ENCODE measurements around the gene RABL6.
A peak's percentile ranks its signal among the peaks of the same experiment; 100 is the strongest.
"Not testable (repeated sequence)": the region's sequence is repeated elsewhere in the genome, so short reads cannot be mapped to it uniquely, and the experiment has no call there.

Gene RABL6

DNA sequence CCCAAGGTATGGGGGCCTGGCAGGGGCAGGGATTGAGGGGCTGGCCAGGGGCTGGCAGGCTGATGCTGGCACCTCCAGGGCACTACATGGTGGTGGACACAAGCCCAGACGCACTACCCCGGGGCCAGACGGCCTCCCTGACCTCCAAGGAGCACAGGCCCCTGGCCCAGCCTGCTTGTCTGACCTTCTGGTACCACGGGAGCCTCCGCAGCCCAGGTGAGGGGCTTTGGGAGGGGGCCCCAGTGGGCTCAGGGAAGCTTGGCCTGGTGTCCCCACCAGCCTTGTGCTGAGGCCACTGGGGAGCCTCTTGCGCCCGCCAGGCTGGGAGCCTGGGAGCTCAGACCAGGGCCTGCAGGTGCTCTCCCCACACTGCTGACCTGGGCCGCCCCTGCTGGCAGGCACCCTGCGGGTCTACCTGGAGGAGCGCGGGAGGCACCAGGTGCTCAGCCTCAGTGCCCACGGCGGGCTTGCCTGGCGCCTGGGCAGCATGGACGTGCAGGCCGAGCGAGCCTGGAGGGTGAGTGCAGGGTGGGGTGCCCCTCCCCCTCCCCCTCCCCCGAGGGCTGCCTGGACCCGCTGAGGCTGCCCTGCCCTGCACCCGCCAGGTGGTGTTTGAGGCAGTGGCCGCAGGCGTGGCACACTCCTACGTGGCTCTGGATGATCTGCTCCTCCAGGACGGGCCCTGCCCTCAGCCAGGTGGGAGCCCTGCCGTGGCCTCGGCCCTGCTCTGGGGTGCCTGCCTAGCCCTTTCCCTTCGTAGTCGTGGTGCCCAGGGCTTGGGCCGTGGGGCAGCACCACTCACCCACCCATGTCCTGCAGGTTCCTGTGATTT lies 50.0 kb downstream of the RABL6 start:
- DNase-seq (ENCODE audit: low read depth) = no peak

DNA sequence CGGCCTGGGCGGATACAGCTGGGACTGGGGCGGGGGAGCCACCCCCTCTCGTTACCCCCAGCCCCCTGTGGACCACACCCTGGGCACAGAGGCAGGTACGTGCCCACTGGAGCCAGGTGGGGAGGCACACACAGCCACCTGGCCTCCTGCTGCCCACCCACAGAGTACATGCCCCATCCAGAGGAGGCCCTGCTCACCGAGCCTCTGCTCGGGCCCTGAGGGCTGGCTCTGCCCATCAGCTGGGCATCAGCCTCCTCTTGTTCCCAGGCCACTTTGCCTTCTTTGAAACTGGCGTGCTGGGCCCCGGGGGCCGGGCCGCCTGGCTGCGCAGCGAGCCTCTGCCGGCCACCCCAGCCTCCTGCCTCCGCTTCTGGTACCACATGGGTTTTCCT lies 50.7 kb downstream of the RABL6 start:
- no peak for DNase-seq (ENCODE audit: low read depth)

DNA sequence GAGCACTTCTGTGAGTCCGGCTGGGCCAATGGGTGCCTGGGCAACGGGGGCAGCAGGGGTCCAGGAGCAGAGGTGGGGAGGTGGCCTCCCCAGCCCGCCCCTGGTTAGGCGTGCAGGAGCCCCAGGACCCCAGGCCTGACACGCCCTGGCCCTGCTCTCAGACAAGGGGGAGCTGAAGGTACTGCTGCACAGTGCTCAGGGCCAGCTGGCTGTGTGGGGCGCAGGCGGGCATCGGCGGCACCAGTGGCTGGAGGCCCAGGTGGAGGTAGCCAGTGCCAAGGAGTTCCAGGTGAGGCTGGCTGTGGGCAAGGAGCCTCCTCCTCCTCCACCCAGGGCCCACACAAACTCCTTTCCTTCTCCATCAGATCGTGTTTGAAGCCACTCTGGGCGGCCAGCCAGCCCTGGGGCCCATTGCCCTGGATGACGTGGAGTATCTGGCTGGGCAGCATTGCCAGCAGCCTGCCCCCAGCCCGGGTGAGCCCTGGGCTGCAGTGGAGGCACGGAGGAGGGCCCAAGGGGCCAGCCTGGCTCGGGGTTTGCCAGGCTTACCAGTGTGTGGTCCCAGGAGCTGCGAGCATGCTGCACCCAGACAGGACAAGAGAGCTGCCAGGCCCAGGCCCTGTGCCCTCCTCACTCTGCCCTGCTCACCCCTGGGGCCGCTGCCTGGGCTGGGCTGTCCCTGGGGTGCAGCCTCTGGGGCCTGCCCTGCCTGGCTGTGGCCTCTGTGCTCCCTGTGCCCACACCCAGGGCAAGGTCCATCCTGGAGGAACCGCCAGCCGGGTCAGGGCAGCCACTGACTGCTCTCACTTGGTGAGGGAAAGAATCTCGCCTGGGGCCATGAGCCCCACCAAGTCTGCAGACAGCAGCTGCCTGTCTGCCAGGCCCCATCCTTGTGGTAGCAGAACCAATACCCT lies 51.4 kb downstream of the RABL6 start:
- DNase-seq (ENCODE audit: low read depth) = no peak

DNA sequence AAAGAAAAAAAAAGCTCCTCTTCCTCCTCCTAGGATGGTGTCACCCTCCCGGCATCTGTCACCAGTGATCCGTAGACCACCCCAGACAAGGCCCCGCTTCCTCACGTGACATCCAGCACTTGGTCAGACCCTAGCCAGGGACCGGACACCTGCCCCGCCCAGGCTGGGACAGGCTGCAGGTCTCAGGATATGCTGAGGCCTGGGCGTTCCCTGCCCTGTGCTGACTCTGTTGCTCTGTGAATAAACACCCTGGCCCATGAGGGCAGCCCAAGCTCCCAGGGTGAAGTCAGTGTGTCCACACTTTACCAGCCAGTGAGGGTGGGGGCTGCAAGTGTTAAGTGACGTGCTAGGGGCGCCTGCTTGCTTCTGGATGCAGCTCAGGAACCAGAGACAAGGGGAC lies 52.8 kb downstream of the RABL6 start:
- DNase-seq (ENCODE audit: low read depth) = no peak

DNA sequence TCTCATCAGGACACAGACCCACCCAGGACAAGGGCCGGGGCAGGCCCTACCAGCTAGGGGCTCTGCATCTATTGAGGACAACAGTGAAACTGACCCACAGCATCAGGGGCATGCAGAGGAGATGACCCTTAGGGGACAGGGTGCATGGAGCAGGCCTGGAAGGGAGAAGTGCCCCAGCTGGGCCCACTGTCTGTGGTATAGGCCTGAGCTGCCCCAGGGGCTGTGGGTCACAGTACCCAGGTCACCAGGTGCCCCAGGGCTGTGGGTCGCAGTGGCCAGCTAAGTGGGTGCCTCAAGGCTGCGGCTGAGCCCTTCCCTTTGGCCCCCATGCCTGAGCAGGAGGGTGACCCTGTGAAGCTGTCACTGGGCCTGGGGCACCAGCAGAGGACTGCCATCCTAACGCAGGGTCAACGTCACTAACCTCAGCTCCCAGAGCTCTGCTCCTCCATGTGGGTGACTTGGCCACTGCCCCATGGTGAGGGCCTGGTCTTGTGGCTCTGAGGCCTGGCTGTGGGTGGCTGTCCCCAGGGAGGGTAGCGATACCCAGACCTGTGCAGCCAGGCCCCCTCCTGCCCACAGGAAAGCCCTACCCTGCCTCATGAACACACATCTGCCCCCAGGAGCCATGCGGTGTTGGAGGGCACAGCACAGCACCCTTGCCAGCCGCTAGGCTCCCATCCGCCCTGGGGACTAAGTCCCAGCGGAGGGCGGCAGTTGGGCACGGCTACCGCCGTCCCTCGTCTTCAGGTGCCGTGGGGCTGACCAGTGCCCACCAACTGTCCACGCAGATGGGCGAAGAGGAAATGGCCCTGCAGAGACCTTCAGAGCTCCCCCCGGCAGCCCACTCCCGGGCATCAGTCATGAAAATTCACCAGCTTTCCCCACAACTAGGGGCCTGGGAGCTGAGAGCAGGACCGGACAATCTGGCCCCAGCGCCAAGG lies 53.5 kb downstream of the RABL6 start:
- DNase-seq (ENCODE audit: low read depth) = no peak

DNA sequence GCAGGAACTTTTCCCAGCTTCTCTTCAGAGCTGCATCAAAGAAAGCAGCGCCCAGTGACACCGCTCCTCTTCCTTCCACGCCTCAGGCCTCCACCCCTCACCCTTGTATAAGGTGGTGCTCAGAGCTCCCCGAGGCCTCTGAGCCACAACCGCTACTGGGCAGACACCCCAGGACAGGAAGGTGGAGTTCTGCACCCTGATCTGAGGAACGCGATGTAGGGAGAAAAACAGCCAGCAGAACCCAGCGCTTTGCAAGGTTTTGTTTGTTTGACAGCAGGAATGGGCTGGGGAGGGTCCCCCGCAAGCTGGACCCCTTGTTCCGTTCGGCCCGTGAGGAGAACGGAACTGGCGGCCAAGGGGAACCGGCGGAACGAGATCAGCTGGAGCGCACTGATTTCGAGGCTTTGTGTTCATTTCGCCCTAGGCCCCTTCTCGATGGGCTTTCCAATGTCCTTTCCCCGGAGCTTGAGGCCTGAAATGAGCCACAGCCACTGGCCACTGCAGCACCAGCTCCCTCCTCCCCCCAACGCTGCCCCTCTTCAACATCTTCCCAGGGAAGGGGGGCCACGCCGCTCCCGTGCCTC lies 54.2 kb downstream of the RABL6 start:
- DNase-seq (ENCODE audit: low read depth) = no peak

DNA sequence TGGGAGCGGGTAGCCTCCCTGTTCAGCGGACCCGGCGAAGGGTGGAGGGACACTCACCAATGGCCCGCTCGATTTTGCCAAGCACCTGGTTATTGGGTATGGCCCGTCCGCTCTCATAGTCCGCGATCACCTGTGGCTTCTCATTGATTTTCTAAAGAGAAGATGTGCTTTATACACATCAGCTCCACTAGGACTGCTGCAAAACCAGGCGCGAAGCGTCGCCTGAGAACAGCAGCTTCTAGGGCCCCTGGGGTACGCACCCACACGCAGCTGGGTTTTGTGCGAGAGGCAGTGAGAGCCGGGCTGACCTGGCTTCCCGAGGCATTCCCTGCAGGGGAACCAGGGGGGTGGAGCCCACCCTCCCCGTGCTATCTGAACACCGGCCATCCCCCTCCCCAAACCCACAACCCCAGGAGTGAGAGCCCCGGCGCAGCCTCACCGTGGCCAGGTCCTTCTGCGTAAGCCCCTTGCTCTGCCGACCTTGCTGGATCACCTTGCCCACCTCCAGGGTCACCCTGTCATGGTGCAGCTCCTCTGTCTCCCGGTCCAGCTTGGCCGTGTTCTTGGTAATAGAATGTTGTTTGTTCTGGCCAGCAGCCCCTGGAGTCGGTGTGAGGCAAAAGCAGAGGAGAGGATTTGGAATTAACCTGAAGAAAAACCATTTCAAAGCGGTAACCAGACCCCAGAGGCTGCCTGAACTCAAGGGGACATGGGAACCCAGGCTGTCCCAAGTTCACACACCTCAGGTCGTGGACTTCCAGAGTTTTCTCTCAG lies 55.3 kb downstream of the RABL6 start:
- DNase-seq (ENCODE audit: low read depth) = no peak

DNA sequence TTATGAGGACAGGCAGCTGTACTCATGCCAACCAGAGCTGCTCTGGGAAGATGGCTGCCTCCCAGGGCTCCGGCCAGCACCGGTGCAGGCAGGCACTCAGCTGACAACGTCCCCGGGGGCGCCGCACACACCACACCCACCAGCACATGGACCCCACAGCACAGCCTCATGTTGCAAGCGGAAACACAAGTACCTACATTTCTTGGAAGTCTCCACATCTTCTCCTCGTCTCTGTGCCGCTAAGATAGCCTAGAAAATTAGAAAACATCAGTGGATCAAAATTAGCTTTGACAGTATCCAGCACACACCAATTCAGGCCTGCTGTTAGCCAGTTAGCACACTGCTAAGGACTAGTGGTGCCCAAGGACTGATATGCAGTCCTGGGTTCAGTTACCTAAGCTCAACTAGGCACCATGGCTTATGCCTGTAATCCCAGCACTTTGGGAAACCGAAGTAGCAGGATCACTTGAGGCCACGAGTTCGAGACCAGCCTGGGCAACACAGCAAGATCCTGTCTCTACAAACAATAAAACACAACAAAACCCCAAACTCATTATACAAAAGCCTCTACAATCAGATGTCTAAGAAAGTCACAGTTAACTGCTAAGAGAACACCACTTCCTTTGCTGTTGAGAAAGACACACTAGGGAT lies 56.0 kb downstream of the RABL6 start:
- DNase-seq (ENCODE audit: low read depth) = no peak

DNA sequence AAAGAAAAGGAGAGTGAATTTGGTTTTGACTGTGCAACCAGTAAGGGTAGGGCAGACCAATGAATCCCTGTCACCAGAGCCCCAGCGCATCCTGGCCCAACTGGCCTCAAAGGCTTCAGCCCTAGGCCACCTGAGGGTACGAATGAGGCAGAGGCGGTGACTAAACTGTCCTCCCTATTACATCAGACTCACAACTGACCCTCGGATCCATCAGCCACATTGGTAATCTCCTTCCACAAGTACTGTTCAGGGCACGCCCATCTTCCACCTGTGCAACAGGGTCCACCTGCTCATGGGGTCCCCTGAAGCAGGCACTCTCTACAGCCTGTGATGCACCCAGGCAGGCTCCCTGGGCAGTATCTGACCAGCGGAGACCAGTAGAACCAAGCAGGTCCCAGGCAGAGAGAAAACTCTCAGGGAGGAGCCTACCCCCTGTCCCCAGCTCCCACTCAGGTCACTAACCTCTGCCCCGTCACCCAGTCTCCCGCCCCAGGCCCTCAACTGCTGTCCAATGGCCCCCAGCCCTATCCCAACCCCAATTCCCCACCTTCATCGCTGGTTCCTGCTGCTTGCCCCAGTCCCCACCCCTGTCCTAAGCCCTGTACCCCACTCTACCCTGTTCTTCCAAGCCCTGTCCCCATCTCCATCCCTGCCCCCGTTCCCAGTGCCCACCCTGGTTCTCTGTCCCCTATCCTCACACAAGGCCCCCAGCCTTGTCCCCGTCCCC lies 57.5 kb downstream of the RABL6 start:
- DNase-seq (ENCODE audit: low read depth) = no peak

DNA sequence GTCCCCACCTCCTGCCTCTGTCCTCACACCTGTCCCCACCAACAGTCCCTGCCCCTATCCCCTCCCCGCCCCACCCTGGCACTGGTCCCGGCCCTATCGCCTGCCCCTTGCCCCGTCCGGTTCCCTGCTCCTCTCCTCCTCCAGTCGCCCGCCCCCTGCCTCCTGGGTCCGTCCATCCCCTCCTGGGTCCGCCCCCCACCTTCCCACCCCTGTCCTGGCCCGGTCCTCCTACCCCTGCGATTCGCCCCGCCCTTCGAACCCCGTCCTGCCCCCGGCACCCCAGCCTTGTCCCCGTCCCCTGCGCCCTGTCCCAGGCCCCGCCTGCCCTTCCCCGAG lies 58.0 kb downstream of the RABL6 start:
- DNase-seq (ENCODE audit: low read depth) = no peak

DNA sequence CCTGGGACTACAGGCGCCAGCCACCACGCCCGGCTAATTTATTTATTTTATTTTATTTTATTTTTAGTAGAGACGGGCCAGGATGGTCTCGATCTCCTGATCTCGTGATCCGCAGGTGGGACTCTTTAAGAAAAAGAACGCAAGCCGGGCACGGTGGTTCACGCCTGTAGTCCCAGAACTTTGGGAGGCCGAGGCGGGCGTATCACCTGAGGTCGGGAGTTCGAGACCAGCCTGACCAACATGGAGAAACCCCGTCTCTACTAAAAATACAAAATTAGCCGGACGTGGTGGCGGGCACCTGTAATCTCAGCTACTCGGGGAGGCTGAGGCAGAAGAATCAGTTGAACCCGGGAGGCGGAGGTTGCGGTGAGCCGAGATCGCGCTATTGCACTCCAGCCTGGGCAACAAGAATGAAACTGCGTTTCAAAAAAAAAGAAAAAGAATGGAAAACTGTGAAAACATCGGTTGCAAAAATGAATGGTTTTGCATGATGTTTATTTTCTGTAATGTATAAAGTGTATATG lies 59.2 kb downstream of the RABL6 start:
- not testable (repeated sequence) for DNase-seq (ENCODE audit: low read depth)

DNA sequence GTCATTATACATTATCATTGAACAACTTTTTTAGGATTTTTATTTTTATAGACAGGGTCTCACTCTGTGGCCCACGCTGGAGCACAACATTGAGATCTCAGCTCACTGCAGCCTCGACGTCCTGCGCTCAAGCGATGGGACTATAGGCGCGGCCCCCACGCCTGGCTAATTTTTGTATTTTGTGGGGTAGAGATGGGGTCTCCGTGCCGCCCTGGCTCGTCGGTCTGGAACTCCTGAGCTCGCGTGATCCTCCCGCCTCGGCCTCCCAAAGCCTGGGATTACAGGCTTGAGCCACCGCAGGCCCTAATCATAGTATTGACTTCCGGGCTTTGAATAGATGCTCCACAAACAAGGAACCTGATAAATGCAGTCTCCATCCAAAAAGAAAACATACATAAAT lies 59.7 kb downstream of the RABL6 start:
- DNase-seq (ENCODE audit: low read depth) = no peak

DNA sequence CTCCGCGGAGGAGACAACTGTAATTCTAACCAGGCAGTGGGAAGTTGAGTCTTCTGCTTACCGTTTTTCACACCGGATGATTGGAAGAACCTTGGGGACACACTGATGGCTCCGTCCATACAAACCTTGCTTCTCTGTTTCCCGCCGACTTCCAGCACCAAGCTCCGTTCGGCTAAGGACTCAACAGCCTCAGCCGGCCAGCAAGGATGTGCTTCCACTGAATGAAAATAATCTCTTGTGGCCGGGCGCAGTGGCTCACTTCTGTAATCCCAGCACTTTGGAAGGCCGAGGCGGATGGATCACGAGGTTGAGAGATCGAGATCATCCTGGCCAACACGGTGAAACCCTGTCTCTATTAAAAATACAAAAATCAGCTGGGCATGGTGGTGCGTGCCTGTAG lies 60.2 kb downstream of the RABL6 start:
- DNase-seq (ENCODE audit: low read depth) = no peak

DNA sequence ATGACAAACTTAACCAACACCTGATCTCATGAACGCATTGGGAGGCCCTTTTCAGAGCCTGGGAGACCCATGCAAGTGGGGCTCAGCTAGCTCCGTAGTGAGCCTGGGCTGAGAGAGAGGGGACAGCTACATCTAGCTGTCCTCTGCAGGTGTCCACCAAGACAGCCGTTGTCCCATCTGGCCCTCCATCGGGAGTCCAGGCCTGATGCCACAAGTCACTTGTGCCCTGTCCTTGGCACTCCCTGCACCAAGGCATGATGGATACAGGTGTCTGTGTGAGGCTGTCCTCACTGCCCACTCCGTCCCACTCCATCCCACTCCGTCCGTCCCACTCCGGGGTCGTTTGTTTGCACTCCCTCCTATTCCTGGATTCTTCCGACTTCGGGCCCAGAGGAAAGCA lies 60.9 kb downstream of the RABL6 start:
- DNase-seq (ENCODE audit: low read depth) = no peak

DNA sequence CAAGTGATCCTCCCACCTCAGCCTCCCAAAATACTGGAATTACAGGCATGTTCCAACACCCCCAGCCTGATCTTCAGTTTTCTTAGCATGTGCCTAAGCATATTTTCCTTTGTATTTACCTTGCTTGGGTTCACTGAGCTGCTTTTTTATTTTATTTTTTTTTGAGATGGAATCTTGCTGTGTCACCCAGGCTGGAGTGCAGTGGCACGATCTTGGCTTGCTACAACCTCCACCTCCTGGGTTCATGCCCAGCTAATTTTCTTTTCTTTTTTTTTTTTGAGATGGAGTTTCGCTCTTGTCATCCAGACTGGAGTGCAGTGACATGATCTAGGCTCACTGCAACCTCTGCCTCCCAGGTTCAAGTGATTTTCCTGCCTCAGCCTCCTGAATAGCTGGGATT lies 61.9 kb downstream of the RABL6 start:
- not testable (repeated sequence) for DNase-seq (ENCODE audit: low read depth)

DNA sequence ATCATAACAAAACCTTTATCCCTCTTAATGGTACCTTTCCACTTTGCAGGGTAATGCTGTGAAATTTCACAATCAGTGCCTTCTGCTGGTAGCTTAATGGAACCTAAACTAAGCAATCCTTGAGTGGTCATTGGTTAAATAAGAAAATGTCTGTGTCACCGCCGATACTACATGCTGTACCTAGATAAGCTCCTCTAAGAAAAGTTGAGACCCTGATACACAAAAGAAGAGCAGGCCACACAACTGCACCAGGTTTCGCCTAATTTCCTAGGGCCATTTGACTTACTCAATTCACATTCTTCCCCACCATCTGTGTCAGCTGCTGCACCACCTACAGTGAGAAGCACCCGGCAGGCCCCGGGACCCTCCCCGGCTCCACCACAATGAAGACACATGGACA lies 67.4 kb downstream of the RABL6 start:
- DNase-seq (ENCODE audit: low read depth) = no peak

DNA sequence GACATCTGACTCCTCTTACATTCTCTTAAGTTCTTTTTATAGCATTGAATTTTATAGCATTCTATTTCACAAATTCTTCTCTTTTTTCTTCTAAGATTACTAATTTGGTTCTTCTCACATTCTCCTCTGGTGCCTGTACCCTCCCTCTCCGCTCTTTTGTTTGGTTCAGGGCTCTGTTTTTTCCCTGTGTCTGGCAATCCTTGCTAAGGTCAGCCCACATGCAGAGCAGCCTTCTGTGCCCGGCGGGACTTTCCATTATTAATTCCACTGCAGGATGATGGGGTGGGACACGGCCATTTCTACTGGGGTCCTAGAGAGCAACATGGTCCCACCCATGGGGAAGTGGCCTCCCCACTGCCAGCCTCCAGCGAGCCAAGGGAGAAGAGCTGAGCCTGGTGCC lies 68.7 kb downstream of the RABL6 start:
- DNase-seq (ENCODE audit: low read depth) = no peak

DNA sequence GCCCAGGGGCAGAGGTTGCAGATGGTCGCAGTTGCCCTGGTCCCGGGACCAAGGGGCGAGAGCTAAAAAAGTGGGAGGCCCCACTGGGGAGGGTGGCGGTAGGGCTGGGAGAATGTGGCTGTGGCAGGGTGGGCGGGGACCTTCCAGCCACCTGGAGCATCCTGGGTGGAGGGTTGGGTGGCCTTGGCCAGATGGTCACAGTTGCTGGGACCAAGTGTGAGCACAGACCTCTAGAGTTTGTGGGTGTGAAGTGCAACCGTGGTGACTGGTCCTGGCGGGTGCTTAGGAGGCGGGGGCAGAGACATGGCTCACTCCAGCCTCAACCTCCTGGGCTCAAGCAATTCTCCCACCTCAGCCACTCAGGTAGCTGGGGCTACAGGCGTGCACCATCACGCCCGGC lies 72.9 kb downstream of the RABL6 start:
- no peak for DNase-seq (ENCODE audit: low read depth)

DNA sequence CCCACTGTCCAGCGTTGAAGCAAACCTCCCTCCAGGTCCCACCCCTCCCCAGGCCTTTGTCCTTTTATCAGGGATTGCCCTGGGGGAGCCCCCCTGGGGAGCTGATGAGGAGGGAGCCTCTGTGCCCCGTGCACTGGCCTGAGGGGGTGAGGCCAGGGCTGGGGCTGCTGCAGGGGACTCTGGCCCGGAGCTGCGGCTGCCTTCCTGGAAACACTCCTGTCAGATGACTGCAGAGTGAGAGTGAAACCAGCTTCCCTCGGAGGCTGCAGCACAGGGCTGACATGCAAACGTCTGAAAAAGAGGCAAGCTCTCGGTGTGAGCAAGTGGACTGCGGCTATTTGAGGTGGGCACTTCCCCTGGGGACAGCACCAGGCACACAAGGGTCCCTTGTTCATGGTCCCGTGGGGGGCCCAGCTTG lies 74.0 kb downstream of the RABL6 start:
- DNase-seq (ENCODE audit: low read depth) = peak; percentile 45

Data from stimulated activated CD8-positive, alpha-beta memory T cell treated with anti-CD3 and anti-CD28 coated beads, Interleukin-7, amount 100 ng/mL, for 24 hours (primary cell).